ENCODE data around the gene SSUH2. TPM values are rescaled to one million over a fixed set of nuclear protein-coding genes. Genes with fewer than 3 reads are reported as not detected.
"Not testable (repeated sequence)": the region's sequence is repeated elsewhere in the genome, so short reads cannot be mapped to it uniquely, and the experiment has no call there.

The SSUH2 gene
- total and polyA plus RNA-seq, 4 donors, result 0.17 to 2.1 (median 0.24) TPM

- no peaks in the 10 kb centered on the region for H3K9me3 ChIP-seq (ENCODE audit: control insufficient read depth in 4 of 4, low read length in 3 of 4)
- no peaks in the 10 kb centered on the region for H3K27me3 ChIP-seq (ENCODE audit: control insufficient read depth in 4 of 4, insufficient read depth in 4 of 4, low read length in 3 of 4)
- no peak for DNase-seq (ENCODE audit: low spot score)
- no peak overlapping the region for H3K9ac ChIP-seq (ENCODE audit: low read depth in 1 of 2, low read length in 2 of 2)
- TF ChIP-seq HNF4G (IDR thresholded peaks at IDR 0.05) (no peak), REST (IDR thresholded peaks at IDR 0.05) (no peak), YY1 (IDR thresholded peaks at IDR 0.05) (no peak), EGR1 (IDR thresholded peaks at IDR 0.05; ENCODE audit: low read depth in 2 of 2) (no peak), ZBTB33 (IDR thresholded peaks at IDR 0.05) (no peak), ATF3 (IDR thresholded peaks at IDR 0.05) (no peak), RXRA (IDR thresholded peaks at IDR 0.05) (no peak), FOXA2 (IDR thresholded peaks at IDR 0.05) (no peak), HNF4A (conservative IDR thresholded peaks at IDR 0.05) (no peak), SP1 (IDR thresholded peaks at IDR 0.05) (no peak), FOXA1 (IDR thresholded peaks at IDR 0.05) (no peak), RAD21 (IDR thresholded peaks at IDR 0.05) (no peak), TAF1 (conservative IDR thresholded peaks at IDR 0.05) (no peak), GABPA (IDR thresholded peaks at IDR 0.05 in 1 of 2, conservative IDR thresholded peaks at IDR 0.05 in 1 of 2) (no peak), CTCF (IDR thresholded peaks at IDR 0.05; ENCODE audit: low read depth, low read length, missing input control) (no peak), MAX (IDR thresholded peaks at IDR 0.05) (no peak)
- H3K4me3 ChIP-seq (ENCODE audit: low read depth in 1 of 3, low read length in 3 of 3), result no peak overlapping the region
- WGBS, result 63% methylated on average over 17 of the region's 19 CpGs
- H3K4me1 ChIP-seq (ENCODE audit: control insufficient read depth in 4 of 4, insufficient read depth in 4 of 4, low read length in 3 of 4), result peaks cover 0 to 2% (median 0%) of the 10 kb centered on the region in 4 donors
- H3K36me3 ChIP-seq (ENCODE audit: control insufficient read depth in 4 of 4, insufficient read depth in 3 of 4, low read depth in 1 of 4, low read length in 3 of 4), result no peaks in the 10 kb centered on the region
- H3K27ac ChIP-seq (ENCODE audit: low read depth in 1 of 2, low read length in 2 of 2), result no peak overlapping the region
These were observed 34.2 kb upstream of the SSUH2 start for GRCh38 chr3:8678751-8679150.

GRCh38 chr3:8677258-8677657, 32.7 kb upstream of the SSUH2 start:
- not testable (repeated sequence) for H3K36me3 ChIP-seq (ENCODE audit: control insufficient read depth in 4 of 4, insufficient read depth in 3 of 4, low read depth in 1 of 4, low read length in 3 of 4); H3K4me1 ChIP-seq (ENCODE audit: control insufficient read depth in 4 of 4, insufficient read depth in 4 of 4, low read length in 3 of 4); H3K9me3 ChIP-seq (ENCODE audit: control insufficient read depth in 4 of 4, low read length in 3 of 4); H3K9ac ChIP-seq (ENCODE audit: low read depth in 1 of 2, low read length in 2 of 2); H3K4me3 ChIP-seq (ENCODE audit: low read depth in 1 of 3, low read length in 3 of 3); H3K27ac ChIP-seq (ENCODE audit: low read depth in 1 of 2, low read length in 2 of 2); H3K27me3 ChIP-seq (ENCODE audit: control insufficient read depth in 4 of 4, insufficient read depth in 4 of 4, low read length in 3 of 4); DNase-seq (ENCODE audit: low spot score)
- WGBS, result 86% methylated on average over 6 of the region's 6 CpGs

GRCh38 chr3:8675591-8675990, 31.0 kb upstream of the SSUH2 start:
- H3K4me1 ChIP-seq (ENCODE audit: control insufficient read depth in 4 of 4, insufficient read depth in 4 of 4, low read length in 3 of 4); H3K9me3 ChIP-seq (ENCODE audit: control insufficient read depth in 4 of 4, low read length in 3 of 4); H3K4me3 ChIP-seq (ENCODE audit: low read depth in 1 of 3, low read length in 3 of 3); H3K36me3 ChIP-seq (ENCODE audit: control insufficient read depth in 4 of 4, insufficient read depth in 3 of 4, low read depth in 1 of 4, low read length in 3 of 4); H3K9ac ChIP-seq (ENCODE audit: low read depth in 1 of 2, low read length in 2 of 2); H3K27me3 ChIP-seq (ENCODE audit: control insufficient read depth in 4 of 4, insufficient read depth in 4 of 4, low read length in 3 of 4); H3K27ac ChIP-seq (ENCODE audit: low read depth in 1 of 2, low read length in 2 of 2); DNase-seq (ENCODE audit: low spot score): not testable (repeated sequence)
- 81% methylated on average over 7 of the region's 7 CpGs for WGBS
